Psoas muscle (tissue), 8 donors: ENCODE data around the gene ZNF91. TPM values are rescaled to one million over a fixed set of nuclear protein-coding genes. Genes with fewer than 3 reads are reported as not detected.
A peak's percentile ranks its signal among the peaks of the same experiment; 100 is the strongest.
"Not testable (repeated sequence)": the region's sequence is repeated elsewhere in the genome, so short reads cannot be mapped to it uniquely, and the experiment has no call there.

ENCODE experiments used
- ATAC-seq, 4 donors: fragments of 200-7000 bp; cut with Tn5 transposase; one replicate each; pipeline ENCODE4 v1.9.1; 2020; ENCODE audit warnings: moderate library complexity in 3 of 4, mild to moderate bottlenecking in 2 of 4
- DNase-seq, 2 donors: peaks; one replicate each; pipeline ENCODE4 v3.0.0-alpha.2; 2020
- H3K27ac ChIP-seq: fragments of 200-600 bp; one replicate; pipeline ENCODE4 v1.8.0; 2022
- H3K27me3 ChIP-seq, 3 donors: fragments of 200-600 bp in 1 of 3; one replicate each; pipeline versions ENCODE4 v1.6.1 to v1.8.0; 2013 to 2022; ENCODE audit warnings: low read length in 2 of 3, mild to moderate bottlenecking in 2 of 3, moderate library complexity in 1 of 3; ENCODE audit not compliant: insufficient read depth in 3 of 3
- H3K36me3 ChIP-seq, 2 donors: fragments of 200-600 bp in 1 of 2; one replicate each; pipeline versions ENCODE4 v1.6.1 to v1.8.0; 2013 to 2022; ENCODE audit warnings: low read depth in 1 of 2, mild to moderate bottlenecking in 1 of 2, moderate library complexity in 1 of 2; ENCODE audit not compliant: insufficient read depth in 1 of 2
- H3K4me1 ChIP-seq: fragments of 200-600 bp; one replicate; pipeline ENCODE4 v1.8.0; 2022
- H3K4me3 ChIP-seq: fragments of 200-600 bp; one replicate; pipeline ENCODE4 v1.8.0; 2022; ENCODE audit warnings: mild to moderate bottlenecking
- H3K9me3 ChIP-seq: fragments of 200-600 bp; one replicate; pipeline ENCODE4 v1.8.0; 2022
- CTCF ChIP-seq: fragments of 200-600 bp; IDR thresholded peaks from one replicate; pipeline ENCODE4 v1.8.0; 2022; ENCODE audit warnings: antibody characterized with exemption
- WGBS, 3 donors: extraction: QIAGEN DNeasy Blood & Tissue Kit; methylation state at CpG; one replicate each; pipeline versions ENCODE4 v1.1.6 to v1.1.7; 2013; 5-methylcytosine and 5-hydroxymethylcytosine counted together
- intact Hi-C, 2 donors: fragments of 100-400 bp; cut with DNase I; formaldehyde crosslinking; loops; one replicate each; pipeline versions ENCODE4 v1.11.0 to v1.14.2; 2022
- polyA plus RNA-seq, 3 donors: library from polyadenylated mRNA; stranded (reverse); fragments of 200-250 nt; gene quantifications; one replicate each; pipeline ENCODE4 v1.2.3, GENCODE V29; 2013
- total RNA-seq, 4 donors: library from RNA; stranded (reverse); fragmentation: NEBNext Ultra II Directional in 2 of 4; extraction: Animal tissue kit (Norgen Biotek cat#: 25700) in 2 of 4; gene quantifications; one replicate each; pipeline versions ENCODE4 v1.2.1 to v1.2.4, GENCODE V29; 2021 to 2023
- donor health status: healthy with polysubstance abuse.
- donor health status: DM: no; HTN: no; CAD: no; lungs with moderate emphysema.
- donor health status: Bipolar disorder and iron deficiency.
- donor health status: healthy.
- donor health status: DM: yes; HTN: yes; CAD: no.
- donor health status: DM: no; HTN: no; CAD: no.
- donor health status: DM: no; HTN: no; CAD: no.
- donor health status: DM: yes; HTN: yes; CAD: no.

ZNF91 gene
- total and polyA plus RNA-seq, 7 donors: 5.3 to 161 (median 75.9) TPM

DNA sequence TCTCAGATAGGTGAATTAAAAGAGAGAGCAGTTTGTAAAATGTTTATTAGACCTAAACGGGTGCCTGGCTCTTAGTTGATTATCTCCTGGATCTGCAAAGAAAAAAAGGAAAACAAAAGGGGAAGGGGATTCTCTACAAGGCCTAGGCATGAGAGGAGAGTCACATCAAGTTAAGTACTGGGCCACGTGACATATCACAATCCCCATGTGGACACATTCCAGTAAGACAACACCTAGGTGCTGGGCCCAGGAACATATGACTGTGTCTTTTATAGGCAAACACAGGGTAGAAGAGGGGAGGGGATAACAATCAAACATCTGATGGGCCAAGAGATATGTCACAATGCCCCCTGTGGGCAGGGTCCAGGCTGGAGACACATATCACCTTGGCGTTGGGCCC, 4.2 kb upstream of the ZNF91 start:
- Histone ChIP-seq H3K9me3 (no peaks in the 10 kb centered on the region), H3K27ac (no peak overlapping the region), H3K36me3 (no peaks in the 10 kb centered on the region), H3K4me1 (no peaks in the 10 kb centered on the region), H3K4me3 (no peak overlapping the region), H3K27me3 (no peaks in the 10 kb centered on the region)
- ATAC-seq: no peak
- DNase-seq: no peak
- intact Hi-C loops: loop anchor here in 1 of 2 donors (10.0 kb wide), 1 partner anchor 125 kb away; no protein-coding TSS in a partner anchor
- 89 to 95% (median 93%) methylated on average over 3 of the region's 3 CpGs for WGBS, 3 donors
- TF ChIP-seq CTCF: no peak

GRCh38 chr19:23395722-23396117, 449 bp upstream of the ZNF91 start:
- peak overlapping the region; percentile 94 for H3K27ac ChIP-seq
- not testable (repeated sequence) for H3K27me3 ChIP-seq, H3K9me3 ChIP-seq, H3K36me3 ChIP-seq, DNase-seq, ATAC-seq
- WGBS, 3 donors: 79 to 88% (median 84%) methylated on average over 10 of the region's 10 CpGs
- peaks cover 28% of the 10 kb centered on the region for H3K4me1 ChIP-seq
- H3K4me3 ChIP-seq: peak overlapping the region; percentile 92
- intact Hi-C loops: loop anchor here in 1 of 2 donors (10.0 kb wide), 1 partner anchor 121 kb away; no protein-coding TSS in a partner anchor

DNA sequence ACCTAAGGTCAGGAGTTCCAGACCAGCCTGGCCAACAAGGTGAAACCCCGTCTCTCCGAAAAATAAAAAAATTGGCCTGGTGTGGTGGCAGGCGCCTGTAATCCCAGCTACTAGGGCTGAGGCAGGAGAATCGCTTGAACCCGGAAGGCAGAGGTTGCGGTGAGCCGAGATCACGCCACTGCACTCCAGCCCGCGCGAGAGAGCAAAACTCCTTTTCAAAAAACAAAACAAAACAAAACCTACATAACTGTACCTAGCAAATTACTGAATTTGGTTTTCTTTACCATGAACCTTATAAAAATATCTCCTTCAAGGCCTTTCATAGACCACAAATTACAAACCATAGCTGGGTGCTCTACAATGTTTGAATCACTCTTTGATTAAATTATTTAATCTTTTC, 760 bp downstream of the ZNF91 start:
- Histone ChIP-seq H3K4me3 (peak overlapping the region; percentile 92), H3K27ac (peak overlapping the region; percentile 94), H3K4me1 (peaks cover 29% of the 10 kb centered on the region), H3K27me3 (no peaks in the 10 kb centered on the region), H3K9me3 (no peaks in the 10 kb centered on the region), H3K36me3 (peaks cover 0 to 5% of the 10 kb centered on the region in 2 donors)
- TF ChIP-seq CTCF: no peak
- peak; percentile 38 to 59 (median 40) for ATAC-seq
- peak in 1 of 2 donors; percentile 20 for DNase-seq
- intact Hi-C loops: loop anchor here in 1 of 2 donors (10.0 kb wide), 1 partner anchor 120 kb away; no protein-coding TSS in a partner anchor
- 0 to 3% (median 1%) methylated on average over 11 of the region's 11 CpGs for WGBS, 3 donors

DNA sequence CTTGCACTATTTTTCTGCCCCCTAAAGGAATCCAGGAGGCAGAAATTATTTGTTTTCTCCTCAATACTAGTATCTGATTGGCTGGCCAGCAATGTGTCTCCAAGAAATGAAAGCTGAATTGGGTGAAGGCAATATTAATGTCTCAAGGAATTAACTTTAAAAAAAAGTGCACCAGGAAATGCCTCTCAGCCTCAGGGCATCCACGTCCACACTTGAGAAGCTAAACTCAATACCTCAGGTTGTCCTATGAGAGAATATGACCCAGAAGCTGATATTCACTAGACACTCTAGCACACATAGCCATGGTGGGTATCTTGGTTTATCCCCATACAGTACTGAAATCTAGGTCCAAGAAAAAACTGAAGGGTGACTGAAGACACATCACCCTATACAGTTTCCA, 2.1 kb downstream of the ZNF91 start:
- intact Hi-C loops: loop anchor here in 1 of 2 donors (10.0 kb wide), 1 partner anchor 118 kb away; no protein-coding TSS in a partner anchor

DNA sequence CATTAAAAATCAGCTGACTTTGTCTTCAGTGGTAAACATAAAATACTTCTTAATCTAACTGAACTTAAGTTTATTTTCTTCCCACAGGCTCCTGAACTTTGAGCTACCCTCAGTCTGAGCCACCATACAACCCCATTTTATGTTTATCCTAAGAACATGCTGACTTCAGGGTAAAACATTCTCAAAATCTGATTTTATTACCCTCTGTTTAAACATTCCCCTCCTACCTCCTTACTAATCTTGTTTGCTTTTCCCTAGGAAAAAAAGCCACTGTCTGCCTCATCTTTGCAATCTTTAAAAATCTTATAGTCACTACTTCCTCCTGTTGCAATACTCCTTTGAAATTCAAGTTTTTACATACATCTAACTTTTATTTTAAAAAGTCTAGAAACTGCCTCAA, 4.0 kb downstream of the ZNF91 start:
- intact Hi-C loops: loop anchor here in 1 of 2 donors (10.0 kb wide), 1 partner anchor 116 kb away; no protein-coding TSS in a partner anchor
- Histone ChIP-seq H3K36me3 (peaks cover 0 to 26% of the 10 kb centered on the region in 2 donors), H3K27ac (no peak overlapping the region), H3K4me3 (no peak overlapping the region), H3K9me3 (peaks cover 2% of the 10 kb centered on the region), H3K4me1 (peaks cover 35% of the 10 kb centered on the region), H3K27me3 (no peaks in the 10 kb centered on the region)
- DNase-seq (no peak), ATAC-seq (no peak)
- TF ChIP-seq CTCF: no peak

More for the DNA sequence above, 2.1 kb downstream of the ZNF91 start:
- DNase-seq (no peak), ATAC-seq (no peak)
- Histone ChIP-seq H3K4me3 (peak overlapping the region; percentile 92), H3K27ac (peak overlapping the region; percentile 94), H3K4me1 (peaks cover 35% of the 10 kb centered on the region), H3K9me3 (no peaks in the 10 kb centered on the region), H3K36me3 (peaks cover 0 to 12% of the 10 kb centered on the region in 2 donors), H3K27me3 (no peaks in the 10 kb centered on the region)
- TF ChIP-seq CTCF: no peak
- 51 to 74% (median 57%) methylated on average over 1 of the region's 1 CpG for WGBS, 3 donors
